ENCODE measurements around the gene CNTNAP2. TPM values are rescaled to one million over a fixed set of nuclear protein-coding genes. Genes with fewer than 3 reads are reported as not detected.

Gene CNTNAP2
- total and polyA plus RNA-seq, 2 experiments from 2014 or later, result not detected

DNA sequence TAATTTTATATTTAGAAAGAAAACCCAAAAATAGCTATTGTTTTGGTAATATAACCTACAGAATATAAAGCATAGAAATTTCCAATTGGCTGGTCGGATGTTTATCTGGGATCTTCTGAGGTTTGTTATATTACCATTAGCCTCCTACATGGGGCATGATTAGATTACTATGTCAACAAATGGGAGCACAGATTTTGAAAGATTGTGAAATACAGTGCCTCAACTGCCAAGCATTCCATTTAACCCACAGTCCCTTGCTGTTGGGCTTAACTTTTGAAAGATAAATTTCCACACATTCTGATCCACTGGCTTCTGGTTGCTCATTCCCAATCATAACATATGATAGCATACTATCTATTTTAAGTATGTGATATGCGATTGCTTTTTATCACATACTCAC, 2018.5 kb downstream of the CNTNAP2 start:
- no peak for TF ChIP-seq EZH2phosphoT487 (IDR thresholded peaks at IDR 0.05; ENCODE audit: insufficient read depth, low read depth)
- TF ChIP-seq EZH2 (IDR thresholded peaks at IDR 0.05; ENCODE audit: insufficient read depth, poor library complexity, severe bottlenecking), result no peak
- Histone ChIP-seq H3K4me3 (no peak overlapping the region), H3K4me1 (ENCODE audit: insufficient read depth) (no peaks in the 10 kb centered on the region), H3F3A (ENCODE audit: insufficient read depth) (no peaks in the 10 kb centered on the region), H3K36me3 (ENCODE audit: low read depth) (no peaks in the 10 kb centered on the region), H4K20me1 (ENCODE audit: insufficient read depth) (no peaks in the 10 kb centered on the region), H3K27ac (no peak overlapping the region), H3K79me2 (ENCODE audit: insufficient read depth) (no peaks in the 10 kb centered on the region), H3K27me3 (replicated peaks; ENCODE audit: insufficient read depth) (no peaks in the 10 kb centered on the region), H2AFZ (no peak overlapping the region), H3K4me2 (ENCODE audit: unreplicated experiment) (no peak overlapping the region), H3K9me2 (ENCODE audit: insufficient read depth) (no peaks in the 10 kb centered on the region), H3K9ac (no peak overlapping the region), H3K9me3 (ENCODE audit: low read depth) (no peaks in the 10 kb centered on the region)
- in situ Hi-C loops (cut with MboI), result no loop called here
- DNase-seq, result no peak
- WGBS, 2 experiments (ENCODE audit: low coverage in 1 of 2, low lambda C conversion rate in 2 of 2, missing lambda C conversion rate in 2 of 2), result 12 to 19% methylated on average over 2 of the region's 2 CpGs

DNA sequence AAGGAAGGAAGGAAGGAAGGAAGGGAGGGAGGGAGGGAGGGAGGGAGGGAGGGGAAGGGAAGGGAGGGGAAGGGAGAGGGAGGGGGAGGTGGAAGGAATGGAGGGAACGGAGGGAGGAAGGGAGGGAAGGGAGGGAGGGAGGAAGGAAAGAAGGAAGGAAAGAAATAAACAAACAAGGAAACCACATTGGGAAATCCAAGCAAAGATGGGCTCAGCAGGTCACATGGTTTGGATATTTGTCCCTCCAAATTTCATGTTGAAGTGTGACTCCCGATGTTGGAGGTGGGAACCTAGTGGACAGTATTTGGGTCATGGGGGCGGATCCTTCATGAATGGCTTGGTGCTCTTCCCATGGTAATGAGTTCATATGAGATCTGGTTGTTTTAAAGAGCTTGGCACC, 2019.4 kb downstream of the CNTNAP2 start:
- Histone ChIP-seq H3F3A (ENCODE audit: insufficient read depth) (no peaks in the 10 kb centered on the region), H3K9ac (no peak overlapping the region), H3K27me3 (replicated peaks; ENCODE audit: insufficient read depth) (no peaks in the 10 kb centered on the region), H3K9me2 (ENCODE audit: insufficient read depth) (no peaks in the 10 kb centered on the region), H3K9me3 (ENCODE audit: low read depth) (no peaks in the 10 kb centered on the region), H3K4me1 (ENCODE audit: insufficient read depth) (no peaks in the 10 kb centered on the region), H3K27ac (no peak overlapping the region), H3K79me2 (ENCODE audit: insufficient read depth) (no peaks in the 10 kb centered on the region), H2AFZ (no peak overlapping the region), H3K36me3 (ENCODE audit: low read depth) (no peaks in the 10 kb centered on the region), H4K20me1 (ENCODE audit: insufficient read depth) (no peaks in the 10 kb centered on the region), H3K4me3 (no peak overlapping the region), H3K4me2 (ENCODE audit: unreplicated experiment) (no peak overlapping the region)
- TF ChIP-seq EZH2phosphoT487 (IDR thresholded peaks at IDR 0.05; ENCODE audit: insufficient read depth, low read depth) (no peak), EZH2 (IDR thresholded peaks at IDR 0.05; ENCODE audit: insufficient read depth, poor library complexity, severe bottlenecking) (no peak)
- no peak for DNase-seq
- WGBS, 2 experiments (ENCODE audit: low coverage in 1 of 2, low lambda C conversion rate in 2 of 2, missing lambda C conversion rate in 2 of 2), result 49 to 90% methylated on average over 1 to 3 of the region's 3 CpGs
- in situ Hi-C loops (cut with MboI), result no loop called here

DNA sequence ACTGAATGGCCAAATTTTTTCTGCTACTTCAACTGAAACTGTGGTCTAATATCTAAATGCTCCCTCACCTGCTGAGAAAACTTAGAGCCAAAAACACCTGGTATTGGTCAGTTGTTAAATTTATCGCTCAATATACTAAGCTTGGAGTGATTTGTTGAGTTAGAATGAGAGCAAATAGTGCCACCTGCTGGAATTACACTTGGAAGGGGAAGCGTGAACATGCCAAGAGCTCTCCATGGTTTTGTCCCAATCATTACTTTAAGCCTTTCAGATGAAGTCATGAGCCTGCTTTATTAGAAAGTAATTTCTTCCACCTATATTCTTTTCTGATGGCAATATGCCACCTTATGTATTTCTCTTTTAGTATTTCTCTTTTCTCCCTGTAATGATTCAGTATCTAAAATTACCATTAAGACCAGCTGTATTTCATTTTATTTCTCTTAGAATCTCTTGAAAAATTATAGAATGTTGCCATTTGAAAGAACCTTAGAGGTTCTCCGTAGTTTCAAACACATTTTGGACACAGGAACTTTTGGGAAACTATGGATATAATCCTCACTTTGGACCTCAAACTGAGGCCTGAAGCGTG, 2026.2 kb downstream of the CNTNAP2 start:
- 8 to 13% methylated on average over 4 of the region's 4 CpGs for WGBS, 2 experiments (ENCODE audit: low coverage in 1 of 2, low lambda C conversion rate in 2 of 2, missing lambda C conversion rate in 2 of 2)
- H2AFZ ChIP-seq, result no peak overlapping the region
- H3K4me3 ChIP-seq, result no peak overlapping the region
- no peaks in the 10 kb centered on the region for H3K9me2 ChIP-seq (ENCODE audit: insufficient read depth)
- in situ Hi-C loops (cut with MboI), result no loop called here
- H4K20me1 ChIP-seq (ENCODE audit: insufficient read depth), result no peaks in the 10 kb centered on the region
- no peaks in the 10 kb centered on the region for H3K36me3 ChIP-seq (ENCODE audit: low read depth)
- no peaks in the 10 kb centered on the region for H3K4me1 ChIP-seq (ENCODE audit: insufficient read depth)
- H3K27ac ChIP-seq, result no peak overlapping the region
- H3F3A ChIP-seq (ENCODE audit: insufficient read depth), result no peaks in the 10 kb centered on the region
- H3K9me3 ChIP-seq (ENCODE audit: low read depth), result no peaks in the 10 kb centered on the region
- TF ChIP-seq EZH2 (IDR thresholded peaks at IDR 0.05; ENCODE audit: insufficient read depth, poor library complexity, severe bottlenecking) (no peak), EZH2phosphoT487 (IDR thresholded peaks at IDR 0.05; ENCODE audit: insufficient read depth, low read depth) (no peak)
- H3K27me3 ChIP-seq (replicated peaks; ENCODE audit: insufficient read depth), result no peaks in the 10 kb centered on the region
- H3K79me2 ChIP-seq (ENCODE audit: insufficient read depth), result no peaks in the 10 kb centered on the region
- peak; percentile 41 for DNase-seq
- H3K4me2 ChIP-seq (ENCODE audit: unreplicated experiment), result no peak overlapping the region
- no peak overlapping the region for H3K9ac ChIP-seq

DNA sequence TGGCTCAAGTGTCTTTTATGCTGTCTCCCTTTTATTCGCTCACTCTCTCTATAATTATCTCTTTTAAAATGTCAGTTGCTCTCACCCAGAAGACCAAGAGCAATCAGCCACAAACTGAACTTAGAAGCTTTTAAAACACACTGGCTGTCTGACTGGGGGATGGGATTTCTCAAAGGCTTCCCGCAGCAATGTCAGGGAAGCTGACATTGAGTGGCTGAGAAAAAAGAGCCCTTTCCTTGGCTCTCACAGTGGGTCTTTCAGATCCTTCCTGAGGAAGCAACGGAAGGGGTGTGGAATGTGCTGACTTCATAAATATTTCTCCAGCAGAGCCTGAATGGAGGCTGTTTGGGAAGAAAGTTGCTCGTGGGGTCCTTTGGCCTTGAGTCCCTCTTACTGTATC, 2028.2 kb downstream of the CNTNAP2 start:
- in situ Hi-C loops (cut with MboI), result no loop called here
- Histone ChIP-seq H3K27me3 (replicated peaks; ENCODE audit: insufficient read depth) (no peaks in the 10 kb centered on the region), H3K79me2 (ENCODE audit: insufficient read depth) (no peaks in the 10 kb centered on the region), H4K20me1 (ENCODE audit: insufficient read depth) (no peaks in the 10 kb centered on the region), H3K4me3 (no peak overlapping the region), H3K36me3 (ENCODE audit: low read depth) (no peaks in the 10 kb centered on the region), H3K4me1 (ENCODE audit: insufficient read depth) (no peaks in the 10 kb centered on the region), H2AFZ (no peak overlapping the region), H3K9me3 (ENCODE audit: low read depth) (no peaks in the 10 kb centered on the region), H3K27ac (no peak overlapping the region), H3F3A (ENCODE audit: insufficient read depth) (no peaks in the 10 kb centered on the region), H3K4me2 (ENCODE audit: unreplicated experiment) (no peak overlapping the region), H3K9ac (no peak overlapping the region), H3K9me2 (ENCODE audit: insufficient read depth) (no peaks in the 10 kb centered on the region)
- TF ChIP-seq EZH2 (IDR thresholded peaks at IDR 0.05; ENCODE audit: insufficient read depth, poor library complexity, severe bottlenecking) (no peak), EZH2phosphoT487 (IDR thresholded peaks at IDR 0.05; ENCODE audit: insufficient read depth, low read depth) (no peak)
- DNase-seq, result no peak
- WGBS, 2 experiments (ENCODE audit: low coverage in 1 of 2, low lambda C conversion rate in 2 of 2, missing lambda C conversion rate in 2 of 2), result 10 to 15% methylated on average over 4 of the region's 4 CpGs

DNA sequence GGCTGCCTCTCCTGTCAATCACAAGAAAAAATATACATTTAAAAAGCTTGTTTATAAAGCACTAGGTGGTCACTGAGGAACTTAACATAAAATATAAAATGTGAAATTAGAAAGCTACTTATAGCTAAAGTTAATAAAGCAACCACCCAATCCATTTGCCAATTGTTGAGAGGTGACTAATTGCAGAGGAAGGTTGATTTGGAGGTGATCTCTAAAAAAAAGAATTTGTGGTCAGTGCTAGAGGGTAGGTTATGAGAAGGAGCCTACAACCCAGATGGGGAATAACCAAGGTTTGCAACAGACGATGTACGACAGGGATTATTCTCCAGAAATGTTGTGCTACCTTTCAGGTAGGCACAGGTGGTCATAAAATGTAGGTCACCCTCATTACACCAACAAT, 2029.7 kb downstream of the CNTNAP2 start:
- in situ Hi-C loops (cut with MboI), result no loop called here
- no peaks in the 10 kb centered on the region for H3F3A ChIP-seq (ENCODE audit: insufficient read depth)
- no peaks in the 10 kb centered on the region for H3K36me3 ChIP-seq (ENCODE audit: low read depth)
- H3K4me3 ChIP-seq, result no peak overlapping the region
- no peaks in the 10 kb centered on the region for H4K20me1 ChIP-seq (ENCODE audit: insufficient read depth)
- H3K9me3 ChIP-seq (ENCODE audit: low read depth), result no peaks in the 10 kb centered on the region
- H2AFZ ChIP-seq, result no peak overlapping the region
- H3K9me2 ChIP-seq (ENCODE audit: insufficient read depth), result no peaks in the 10 kb centered on the region
- no peaks in the 10 kb centered on the region for H3K4me1 ChIP-seq (ENCODE audit: insufficient read depth)
- no peak overlapping the region for H3K9ac ChIP-seq
- no peaks in the 10 kb centered on the region for H3K27me3 ChIP-seq (replicated peaks; ENCODE audit: insufficient read depth)
- TF ChIP-seq EZH2phosphoT487 (IDR thresholded peaks at IDR 0.05; ENCODE audit: insufficient read depth, low read depth) (no peak), EZH2 (IDR thresholded peaks at IDR 0.05; ENCODE audit: insufficient read depth, poor library complexity, severe bottlenecking) (no peak)
- no peaks in the 10 kb centered on the region for H3K79me2 ChIP-seq (ENCODE audit: insufficient read depth)
- DNase-seq, result no peak
- H3K4me2 ChIP-seq (ENCODE audit: unreplicated experiment), result no peak overlapping the region
- H3K27ac ChIP-seq, result no peak overlapping the region
- WGBS, 2 experiments (ENCODE audit: low coverage in 1 of 2, low lambda C conversion rate in 2 of 2, missing lambda C conversion rate in 2 of 2), result 22 to 26% methylated on average over 2 of the region's 2 CpGs

Data from GM23248 (cell line).